Keratinocyte (primary cell): ENCODE measurements around the gene PCDH9. TPM values are rescaled to one million over a fixed set of nuclear protein-coding genes. Genes with fewer than 3 reads are reported as not detected.

Source experiments
- DNase-seq: peaks from one replicate; pipeline ENCODE4 v3.0.0-alpha.2; 2011; ENCODE audit warnings: low read depth, missing footprints, low spot score
- FAIRE-seq: peaks from 2 replicates; lab custom pipeline; 2011; peaks lifted over from hg19 to GRCh38; lab: Jason Lieb, UNC
- H2AFZ ChIP-seq: 2 replicates; pipeline ENCODE4 v1.6.0; 2012; ENCODE audit warnings: low read length, control low read depth, inconsistent platforms; ENCODE audit not compliant: control insufficient read depth
- H3K27ac ChIP-seq: 2 replicates; pipeline ENCODE4 v1.5.1; 2011; ENCODE audit warnings: low read length; ENCODE audit not compliant: control insufficient read depth, insufficient read depth
- H3K27me3 ChIP-seq: 3 replicates; pipeline ENCODE4 v1.6.0; 2011; ENCODE audit warnings: low read length; ENCODE audit not compliant: control insufficient read depth, insufficient read depth; ENCODE audit errors: extremely low read depth
- H3K36me3 ChIP-seq, 2 experiments: 2 replicates in 1 of 2; 3 replicates in 1 of 2; pipeline ENCODE4 v1.5.1; 2011; ENCODE audit warnings: low read length in 2 of 2, mild to moderate bottlenecking in 1 of 2; ENCODE audit not compliant: control insufficient read depth in 2 of 2, insufficient read depth in 2 of 2; ENCODE audit errors: extremely low read depth in 1 of 2
- H3K4me1 ChIP-seq: 3 replicates; pipeline ENCODE4 v1.5.1; 2011; ENCODE audit warnings: low read length; ENCODE audit not compliant: control insufficient read depth, insufficient read depth; ENCODE audit errors: extremely low read depth
- H3K4me2 ChIP-seq: 3 replicates; pipeline ENCODE4 v1.6.0; 2011; ENCODE audit warnings: low read depth, low read length; ENCODE audit not compliant: control insufficient read depth, insufficient read depth; ENCODE audit errors: extremely low read depth
- H3K4me3 ChIP-seq, 3 experiments: fragments of 200-600 bp in 1 of 3; sonication (generic) in 1 of 3; 2 replicates in 2 of 3; 3 replicates in 1 of 3; pipeline ENCODE4 v1.5.1; 2011 to 2016; ENCODE audit warnings: low read length in 3 of 3, mild to moderate bottlenecking in 3 of 3, control low read depth in 2 of 3, inconsistent platforms in 1 of 3, low read depth in 1 of 3, mixed read lengths in 1 of 3, mixed run types in 1 of 3, moderate library complexity in 1 of 3; ENCODE audit not compliant: control insufficient read depth in 2 of 3, insufficient read depth in 2 of 3; ENCODE audit errors: extremely low read depth in 1 of 3
- H3K79me2 ChIP-seq: 2 replicates; pipeline ENCODE4 v1.6.0; 2012; ENCODE audit warnings: low read length; ENCODE audit not compliant: control insufficient read depth, insufficient read depth
- H3K9ac ChIP-seq: 3 replicates; pipeline ENCODE4 v1.6.0; 2011; ENCODE audit warnings: low read length; ENCODE audit not compliant: control insufficient read depth, insufficient read depth; ENCODE audit errors: extremely low read depth
- H3K9me1 ChIP-seq: 3 replicates; pipeline ENCODE4 v1.6.0; 2011; ENCODE audit warnings: low read length; ENCODE audit not compliant: control insufficient read depth, insufficient read depth; ENCODE audit errors: extremely low read depth
- H3K9me3 ChIP-seq: 2 replicates; pipeline ENCODE4 v1.5.1; 2012; ENCODE audit warnings: low read depth, low read length; ENCODE audit not compliant: control insufficient read depth
- H4K20me1 ChIP-seq: 3 replicates; pipeline ENCODE4 v1.6.0; 2011; ENCODE audit warnings: low read length; ENCODE audit not compliant: control insufficient read depth, insufficient read depth; ENCODE audit errors: extremely low read depth
- EZH2 ChIP-seq: IDR thresholded peaks from one replicate; pipeline ENCODE4 v1.6.1; 2012; ENCODE audit warnings: inconsistent platforms, mild to moderate bottlenecking, low read length, moderate library complexity
- dilution Hi-C: fragments of 300-500 bp; cut with MboI; formaldehyde crosslinking; loops from one replicate; pipeline ENCODE4 v1.7.0; 2020; ENCODE audit warnings: low sequenced_read_pairs; ENCODE audit not compliant: extremely low pct_ligation_motif_present
- polyA plus RNA-seq, 5 experiments: library from polyadenylated mRNA; depleted of rRNA in 3 of 5; stranded (reverse) in 3 of 5; stranded (forward) in 1 of 5; unstranded in 1 of 5; fragments of >200 nt; gene quantifications; 1 replicate in 1 of 5; 2 replicates in 3 of 5; 3 replicates in 1 of 5; pipeline versions ENCODE4 v1.2.1 to v1.2.3, GENCODE V29; 2011 to 2012; ENCODE audit warnings: missing spikeins in 2 of 5, low read depth in 1 of 5, low replicate concordance in 1 of 5
- TF ChIP-seq, protein P1 (sequence below), 3 experiments: IDR thresholded peaks in 1 of 3; conservative IDR thresholded peaks in 1 of 3; optimal IDR thresholded peaks in 1 of 3; 2 replicates in 2 of 3; 3 replicates in 1 of 3; pipeline versions ENCODE3 to v1.5.1; 2011; ENCODE audit warnings: low read length in 3 of 3, mild to moderate bottlenecking in 3 of 3, moderate library complexity in 2 of 3, control low read depth in 1 of 3, inconsistent platforms in 1 of 3; ENCODE audit not compliant: insufficient read depth in 2 of 3; ENCODE audit errors: extremely low read depth in 1 of 3

The PCDH9 gene
- polyA plus RNA-seq, 1 donor (not counting 4 experiments of a cell fraction or from before 2014, with no cell fraction given) = 0.21 TPM

DNA sequence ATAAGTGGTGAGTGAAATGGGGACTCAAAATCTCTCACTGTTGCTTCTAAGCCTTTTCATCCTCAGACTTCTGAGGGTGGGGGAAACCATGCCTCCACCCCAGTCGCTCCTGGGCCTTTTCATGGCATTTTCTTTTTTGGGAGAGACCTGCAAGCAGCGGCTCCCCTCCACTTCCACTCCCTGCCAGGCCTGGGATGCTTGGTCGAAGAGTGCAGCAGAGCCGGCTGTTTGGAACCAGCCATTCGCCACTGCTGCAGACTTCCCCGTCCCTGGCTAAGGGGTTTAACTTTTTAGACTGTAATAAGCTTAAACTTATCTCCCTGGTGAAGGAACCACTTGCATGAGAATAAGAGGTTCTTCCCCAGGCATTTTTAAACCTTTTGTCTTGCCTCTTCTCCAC lies 617.2 kb downstream of the PCDH9 start:
- FAIRE-seq (no peak), DNase-seq (no peak)
- Histone ChIP-seq H3K9ac (no peak overlapping the region), H4K20me1 (no peaks in the 10 kb centered on the region), H3K27me3 (no peaks in the 10 kb centered on the region), H3K27ac (no peak overlapping the region), H2AFZ (no peak overlapping the region), H3K9me3 (no peaks in the 10 kb centered on the region), H3K4me1 (no peaks in the 10 kb centered on the region), H3K4me3 (no peak overlapping the region), H3K79me2 (no peaks in the 10 kb centered on the region), H3K4me2 (no peak overlapping the region), H3K9me1 (no peaks in the 10 kb centered on the region), H3K36me3 (no peaks in the 10 kb centered on the region)
- dilution Hi-C loops = no loop called here
- TF ChIP-seq EZH2 = no peak
- TF ChIP-seq, protein P1, sequence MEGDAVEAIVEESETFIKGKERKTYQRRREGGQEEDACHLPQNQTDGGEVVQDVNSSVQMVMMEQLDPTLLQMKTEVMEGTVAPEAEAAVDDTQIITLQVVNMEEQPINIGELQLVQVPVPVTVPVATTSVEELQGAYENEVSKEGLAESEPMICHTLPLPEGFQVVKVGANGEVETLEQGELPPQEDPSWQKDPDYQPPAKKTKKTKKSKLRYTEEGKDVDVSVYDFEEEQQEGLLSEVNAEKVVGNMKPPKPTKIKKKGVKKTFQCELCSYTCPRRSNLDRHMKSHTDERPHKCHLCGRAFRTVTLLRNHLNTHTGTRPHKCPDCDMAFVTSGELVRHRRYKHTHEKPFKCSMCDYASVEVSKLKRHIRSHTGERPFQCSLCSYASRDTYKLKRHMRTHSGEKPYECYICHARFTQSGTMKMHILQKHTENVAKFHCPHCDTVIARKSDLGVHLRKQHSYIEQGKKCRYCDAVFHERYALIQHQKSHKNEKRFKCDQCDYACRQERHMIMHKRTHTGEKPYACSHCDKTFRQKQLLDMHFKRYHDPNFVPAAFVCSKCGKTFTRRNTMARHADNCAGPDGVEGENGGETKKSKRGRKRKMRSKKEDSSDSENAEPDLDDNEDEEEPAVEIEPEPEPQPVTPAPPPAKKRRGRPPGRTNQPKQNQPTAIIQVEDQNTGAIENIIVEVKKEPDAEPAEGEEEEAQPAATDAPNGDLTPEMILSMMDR (optimal IDR thresholded peaks at IDR 0.05 in 1 of 3, IDR thresholded peaks at IDR 0.05 in 1 of 3, conservative IDR thresholded peaks at IDR 0.05 in 1 of 3; ENCODE audit: extremely low read depth in 1 of 3, insufficient read depth in 2 of 3, low read length in 3 of 3) = no peak

DNA sequence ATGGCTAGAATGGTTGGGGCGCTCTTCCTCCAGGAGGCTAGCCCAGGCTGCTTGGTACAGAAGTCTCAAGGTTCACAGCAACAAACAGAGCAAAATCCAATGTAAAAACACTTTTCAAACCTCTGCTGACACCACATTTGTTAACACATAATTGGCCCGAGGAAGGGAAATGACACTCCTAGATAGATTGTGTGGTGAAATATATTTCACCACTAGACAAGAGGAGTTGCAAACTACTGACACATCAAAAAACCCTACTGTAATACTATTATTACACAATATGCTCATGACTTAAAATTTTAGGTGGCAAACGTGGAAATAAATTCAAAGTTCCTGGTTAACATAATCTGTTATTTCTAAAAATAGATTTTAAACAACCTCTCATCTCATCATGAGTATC lies 643.6 kb downstream of the PCDH9 start:
- H3K4me1 ChIP-seq = no peaks in the 10 kb centered on the region
- DNase-seq = no peak
- no peaks in the 10 kb centered on the region for H3K9me3 ChIP-seq
- no peaks in the 10 kb centered on the region for H3K27me3 ChIP-seq
- no peak overlapping the region for H3K27ac ChIP-seq
- H4K20me1 ChIP-seq = no peaks in the 10 kb centered on the region
- no peak for TF ChIP-seq EZH2
- TF ChIP-seq, protein P1 (optimal IDR thresholded peaks at IDR 0.05 in 1 of 3, IDR thresholded peaks at IDR 0.05 in 1 of 3, conservative IDR thresholded peaks at IDR 0.05 in 1 of 3; ENCODE audit: extremely low read depth in 1 of 3, insufficient read depth in 2 of 3, low read length in 3 of 3) = no peak
- no peaks in the 10 kb centered on the region for H3K79me2 ChIP-seq
- H3K9me1 ChIP-seq = no peaks in the 10 kb centered on the region
- dilution Hi-C loops = no loop called here
- no peak overlapping the region for H2AFZ ChIP-seq
- H3K36me3 ChIP-seq = no peaks in the 10 kb centered on the region
- no peak overlapping the region for H3K4me3 ChIP-seq
- no peak for FAIRE-seq
- H3K4me2 ChIP-seq = no peak overlapping the region
- no peak overlapping the region for H3K9ac ChIP-seq
